HepG2 (cell line): Measurements from ENCODE around the gene POTEE.
"Not testable (repeated sequence)": the region's sequence is repeated elsewhere in the genome, so short reads cannot be mapped to it uniquely, and the experiment has no call there.

Source experiments
- CREM ChIP-seq, 2 experiments: sonication (generic) in 1 of 2; formaldehyde crosslinking in 1 of 2; IDR thresholded peaks; 2 replicates each; pipeline versions ENCODE4 v1.4.0 to v1.6.1; 2016 to 2020; ENCODE audit warnings: antibody characterized with exemption in 1 of 2, mild to moderate bottlenecking in 1 of 2, missing genetic modification reagents in 1 of 2
- NFAT5 ChIP-seq: sonication (generic); formaldehyde crosslinking; IDR thresholded peaks from 2 replicates; pipeline ENCODE4 v1.4.0; 2020; ENCODE audit warnings: missing genetic modification reagents
- SMARCC2 ChIP-seq: fragments of 450-650 bp; IDR thresholded peaks from 2 replicates; pipeline ENCODE4 v1.6.1; 2017; ENCODE audit warnings: antibody characterized with exemption, mild to moderate bottlenecking
- SRSF4 ChIP-seq: fragments of 200-400 bp; formaldehyde crosslinking; IDR thresholded peaks from one replicate; pipeline ENCODE4 v1.6.1; 2018; ENCODE audit warnings: mild to moderate bottlenecking, low read depth, low read length, moderate library complexity; ENCODE audit not compliant: poor library complexity, severe bottlenecking
- TAF15 ChIP-seq: fragments of 200-400 bp; formaldehyde crosslinking; IDR thresholded peaks from one replicate; pipeline ENCODE4 v1.6.1; 2018; ENCODE audit warnings: mild to moderate bottlenecking, low read depth, low read length; ENCODE audit not compliant: poor library complexity, severe bottlenecking
- ZNF121 ChIP-seq: sonication (generic); formaldehyde crosslinking; IDR thresholded peaks from 2 replicates; pipeline ENCODE4 v1.5.0; 2020; ENCODE audit warnings: mild to moderate bottlenecking, missing genetic modification reagents
- ZNF253 ChIP-seq: sonication (generic); formaldehyde crosslinking; IDR thresholded peaks from 2 replicates; pipeline ENCODE4 v1.8.0; 2022; ENCODE audit warnings: mild to moderate bottlenecking, missing genetic modification reagents, borderline replicate concordance
- ZNF549 ChIP-seq: sonication (generic); formaldehyde crosslinking; IDR thresholded peaks from 2 replicates; pipeline ENCODE4 v1.5.0; 2020; ENCODE audit warnings: missing genetic modification reagents
- ZNF710 ChIP-seq: sonication (generic); formaldehyde crosslinking; IDR thresholded peaks from 2 replicates; pipeline ENCODE4 v1.5.0; 2020; ENCODE audit warnings: mild to moderate bottlenecking, missing genetic modification reagents, borderline replicate concordance
- ZNF749 ChIP-seq: sonication (generic); formaldehyde crosslinking; IDR thresholded peaks from 2 replicates; pipeline ENCODE4 v1.8.0; 2022; ENCODE audit warnings: mild to moderate bottlenecking, missing genetic modification reagents, moderate library complexity, borderline replicate concordance
- TF ChIP-seq, protein P1 (sequence below): sonication (generic); formaldehyde crosslinking; IDR thresholded peaks from 2 replicates; pipeline ENCODE4 v1.5.0; 2020; ENCODE audit warnings: missing genetic modification reagents

GRCh38 chr2:131178721-131179418 is 30.5 kb upstream of the POTEE start:
- TF ChIP-seq SRSF4; NFAT5 (CRISPR knock-in tag); ZNF749 (CRISPR knock-in tag); TAF15; ZNF549 (CRISPR knock-in tag); ZNF121; ZNF253 (CRISPR knock-in tag); SMARCC2; CREM (IDR thresholded peaks at IDR 0.05); CREM (CRISPR knock-in tag; IDR thresholded peaks at IDR 0.05); ZNF710 (CRISPR knock-in tag): not testable (repeated sequence)
- TF ChIP-seq, protein P1, sequence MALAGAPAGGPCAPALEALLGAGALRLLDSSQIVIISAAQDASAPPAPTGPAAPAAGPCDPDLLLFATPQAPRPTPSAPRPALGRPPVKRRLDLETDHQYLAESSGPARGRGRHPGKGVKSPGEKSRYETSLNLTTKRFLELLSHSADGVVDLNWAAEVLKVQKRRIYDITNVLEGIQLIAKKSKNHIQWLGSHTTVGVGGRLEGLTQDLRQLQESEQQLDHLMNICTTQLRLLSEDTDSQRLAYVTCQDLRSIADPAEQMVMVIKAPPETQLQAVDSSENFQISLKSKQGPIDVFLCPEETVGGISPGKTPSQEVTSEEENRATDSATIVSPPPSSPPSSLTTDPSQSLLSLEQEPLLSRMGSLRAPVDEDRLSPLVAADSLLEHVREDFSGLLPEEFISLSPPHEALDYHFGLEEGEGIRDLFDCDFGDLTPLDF (CRISPR knock-in tag), result not testable (repeated sequence)
